CD4-positive, alpha-beta T cell treated with Interleukin-10 for 1 hour (primary cell): ENCODE measurements around the gene ADD3.
"Not testable (repeated sequence)": the region's sequence is repeated elsewhere in the genome, so short reads cannot be mapped to it uniquely, and the experiment has no call there.

Experiments used
- DNase-seq: peaks from one replicate; pipeline ENCODE4 v3.0.0-alpha.2; 2020

ADD3 gene

DNA sequence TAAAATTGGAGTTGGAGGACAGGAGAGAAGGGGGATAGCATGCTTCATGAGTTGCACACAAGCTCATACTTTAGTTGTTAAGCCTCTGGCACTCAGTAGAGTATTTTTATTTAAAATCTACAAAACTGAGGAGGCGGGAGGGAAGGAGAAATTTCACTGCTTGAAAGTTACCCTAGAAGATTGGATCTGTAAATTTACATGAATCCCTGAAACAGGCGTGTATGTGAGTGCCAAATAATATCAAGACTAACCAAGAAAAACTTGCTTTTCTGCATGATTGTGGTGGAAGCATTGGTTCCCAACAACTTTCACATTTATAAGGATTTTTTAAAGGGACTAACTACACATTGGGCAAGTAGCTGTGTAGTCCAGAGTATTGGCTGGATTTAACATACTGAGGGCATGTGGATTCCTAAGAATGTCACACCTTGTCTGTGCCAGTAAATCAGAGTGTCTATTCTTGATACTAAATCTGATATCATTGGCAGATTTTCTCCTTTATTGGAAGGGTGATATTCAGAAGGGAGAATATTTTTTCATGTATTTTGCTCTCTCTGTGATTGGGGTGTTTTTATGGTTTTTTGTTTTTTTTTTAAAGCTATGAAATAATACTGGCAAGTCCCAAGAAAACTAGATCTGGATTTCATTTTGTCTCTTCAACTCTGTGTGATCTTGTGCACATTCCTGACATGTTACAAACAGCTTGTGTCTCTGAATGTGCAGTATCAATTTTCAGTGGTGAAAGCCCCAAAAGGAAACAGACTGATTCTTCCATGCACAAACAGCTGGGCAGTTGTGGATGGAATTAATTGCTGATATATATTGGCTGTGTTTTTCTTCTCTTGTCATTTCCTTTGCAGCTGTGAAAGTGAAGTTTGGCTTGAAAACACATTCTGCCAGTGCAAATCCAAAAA is 67.2 kb downstream of the ADD3 start:
- no peak for DNase-seq

DNA sequence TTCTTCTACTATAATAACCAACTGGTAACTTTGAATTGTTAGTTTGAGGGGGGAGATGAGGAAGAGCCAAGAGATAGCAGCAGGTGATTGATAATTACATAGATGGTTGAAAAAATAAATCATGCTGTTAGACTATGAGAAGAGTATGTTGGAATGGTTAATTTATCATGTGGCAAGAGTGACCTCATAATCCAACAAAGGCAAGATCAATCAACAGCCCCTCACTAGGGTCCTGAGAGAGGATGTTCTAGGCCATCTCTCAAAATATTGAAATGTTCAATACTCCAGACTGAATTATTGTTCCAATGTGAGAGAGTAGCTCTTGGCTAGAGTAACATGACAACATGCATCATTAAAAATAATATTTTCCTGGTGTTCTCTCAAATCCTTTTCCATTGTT is 67.9 kb downstream of the ADD3 start:
- DNase-seq, result no peak

DNA sequence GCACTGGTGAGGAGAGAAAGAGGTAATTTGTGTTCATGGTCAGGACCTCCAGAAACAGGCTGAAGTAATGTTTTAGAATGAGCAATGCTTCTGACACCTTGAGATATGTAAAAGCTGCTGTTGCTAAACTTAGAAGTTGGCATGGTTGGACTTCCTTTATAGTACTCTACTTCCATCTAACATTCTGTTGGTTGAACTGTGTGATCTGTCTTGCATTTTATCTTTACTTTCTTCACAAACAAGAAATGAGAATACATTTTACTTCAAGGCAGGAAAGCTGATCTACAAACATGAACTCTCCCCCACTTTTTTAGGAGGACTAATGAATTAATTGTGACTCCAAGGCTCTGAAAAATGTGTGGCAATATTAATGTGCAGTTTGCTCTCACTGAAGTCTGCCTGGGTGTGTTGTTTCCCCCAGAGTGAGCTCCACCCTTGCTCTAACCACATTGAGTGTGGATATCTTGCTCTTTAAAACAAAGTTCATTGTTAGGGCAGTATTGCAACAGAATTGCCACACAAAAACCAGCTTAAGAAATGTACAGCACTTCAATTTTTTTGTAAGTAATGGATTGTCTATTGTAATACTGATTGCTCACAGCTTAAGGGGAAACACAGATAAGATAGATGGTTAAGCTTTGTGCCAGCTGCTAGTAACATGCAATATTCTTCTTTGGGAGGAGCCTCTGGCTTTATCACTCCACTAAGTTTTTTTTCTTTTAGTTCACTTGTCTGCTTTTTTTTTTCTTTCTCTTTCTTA is 69.0 kb downstream of the ADD3 start:
- peak; percentile 63 for DNase-seq

DNA sequence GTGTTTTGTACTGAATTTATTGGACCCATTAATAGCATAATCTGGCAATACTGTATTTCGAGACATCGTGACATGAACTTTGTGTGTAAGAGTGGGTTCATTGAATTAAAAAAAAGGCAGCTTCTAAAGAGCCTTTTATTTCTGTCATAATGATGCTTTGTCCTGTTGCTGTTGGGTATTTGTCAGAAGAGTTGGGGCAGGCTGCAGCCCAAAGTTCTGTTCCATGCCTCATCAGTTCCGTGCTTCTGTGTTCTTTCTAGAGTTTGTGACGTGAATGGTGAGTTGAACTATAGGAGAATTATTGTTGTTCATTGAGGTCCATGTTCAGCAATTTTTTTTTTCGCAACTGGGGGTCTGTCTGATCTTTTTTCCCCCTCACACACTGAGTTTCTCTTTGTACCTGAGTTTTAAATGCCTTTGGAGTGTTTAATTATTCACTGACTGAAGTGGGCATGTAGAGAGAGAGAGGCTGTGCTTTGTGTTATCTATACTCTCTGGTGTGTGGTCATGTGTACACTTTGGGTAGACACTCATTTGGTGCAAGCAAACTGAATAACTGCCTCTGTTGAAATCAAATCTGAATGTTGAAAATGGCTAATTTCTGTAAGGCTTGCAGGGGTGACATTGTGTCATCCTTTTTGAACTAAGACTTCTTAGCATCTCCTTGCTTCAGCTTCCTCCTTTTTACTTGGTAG is 69.8 kb downstream of the ADD3 start:
- no peak for DNase-seq

DNA sequence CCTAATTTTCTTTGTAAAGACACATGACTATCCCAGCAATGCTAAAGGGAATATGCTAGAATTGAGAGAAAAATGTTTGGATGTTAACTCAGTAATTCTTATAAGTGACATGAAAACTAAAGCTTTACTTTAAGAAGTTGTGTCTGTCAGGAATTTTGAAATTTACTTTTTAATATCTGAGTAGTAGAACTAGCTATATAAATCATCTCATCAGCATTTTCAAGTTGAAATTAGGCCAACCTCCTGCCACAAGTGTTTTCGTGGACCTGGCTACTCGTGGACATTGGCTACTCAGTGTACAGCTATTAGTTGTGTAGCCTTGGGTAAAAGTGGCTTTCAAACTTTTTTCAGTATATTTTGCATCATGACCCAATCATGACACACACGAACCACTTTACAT is 70.5 kb downstream of the ADD3 start:
- DNase-seq, result no peak

DNA sequence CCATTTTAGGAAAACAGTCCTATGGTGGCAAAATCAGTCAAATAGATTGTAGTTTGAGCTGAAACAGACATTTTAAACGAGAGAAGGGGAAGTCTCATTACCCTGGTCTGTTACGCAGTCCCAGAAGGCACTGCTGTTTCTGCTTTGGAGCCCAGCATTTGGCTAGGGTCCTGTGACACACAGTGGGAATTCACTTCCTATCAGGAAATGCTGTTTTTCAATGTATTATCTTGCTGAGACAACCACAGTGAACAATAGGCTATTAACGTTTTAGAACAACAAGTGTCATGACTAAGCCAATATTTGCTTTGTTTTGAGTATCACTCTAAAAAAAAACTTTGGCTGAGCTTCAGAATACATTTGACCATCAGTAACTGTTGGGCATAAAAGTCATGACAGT is 74.1 kb downstream of the ADD3 start:
- no peak for DNase-seq

DNA sequence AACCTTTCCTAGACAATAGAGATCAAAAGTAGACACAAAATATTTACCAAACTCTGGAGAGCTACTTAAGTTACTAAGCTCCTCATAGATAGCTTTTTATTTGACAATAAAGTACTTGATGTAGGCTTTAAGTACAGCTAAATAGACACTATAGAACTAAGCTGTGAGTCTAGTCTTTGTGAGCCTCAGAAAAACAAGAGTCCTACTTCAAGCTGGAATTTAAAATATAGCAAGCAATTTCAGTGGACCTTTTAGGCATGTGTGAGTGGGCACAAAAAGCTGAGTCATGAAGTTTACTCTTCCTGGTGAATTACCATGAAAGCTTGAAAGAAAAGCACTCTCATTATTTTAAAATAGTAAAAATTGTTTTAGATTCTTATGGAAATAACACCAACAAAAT is 76.1 kb downstream of the ADD3 start:
- no peak for DNase-seq

DNA sequence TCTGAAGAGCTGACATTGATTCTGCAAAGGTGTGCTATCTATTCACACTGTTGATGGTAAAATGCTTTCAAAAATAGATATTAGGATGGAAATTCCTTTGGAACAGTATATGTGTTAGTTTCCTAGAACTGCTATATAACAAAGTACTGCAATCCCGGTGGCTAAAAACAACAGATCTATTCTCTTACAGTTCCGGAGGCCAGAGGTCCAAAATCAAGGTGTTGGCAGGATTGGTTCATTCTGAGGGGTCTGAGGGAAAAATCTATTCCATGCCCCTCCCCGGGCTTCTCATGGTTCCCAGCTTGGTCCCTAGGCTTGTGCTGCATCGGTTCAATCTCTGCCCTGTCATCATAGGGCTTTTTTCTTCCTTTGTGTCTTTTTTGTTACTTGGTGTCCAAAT is 79.9 kb downstream of the ADD3 start:
- DNase-seq, result no peak

DNA sequence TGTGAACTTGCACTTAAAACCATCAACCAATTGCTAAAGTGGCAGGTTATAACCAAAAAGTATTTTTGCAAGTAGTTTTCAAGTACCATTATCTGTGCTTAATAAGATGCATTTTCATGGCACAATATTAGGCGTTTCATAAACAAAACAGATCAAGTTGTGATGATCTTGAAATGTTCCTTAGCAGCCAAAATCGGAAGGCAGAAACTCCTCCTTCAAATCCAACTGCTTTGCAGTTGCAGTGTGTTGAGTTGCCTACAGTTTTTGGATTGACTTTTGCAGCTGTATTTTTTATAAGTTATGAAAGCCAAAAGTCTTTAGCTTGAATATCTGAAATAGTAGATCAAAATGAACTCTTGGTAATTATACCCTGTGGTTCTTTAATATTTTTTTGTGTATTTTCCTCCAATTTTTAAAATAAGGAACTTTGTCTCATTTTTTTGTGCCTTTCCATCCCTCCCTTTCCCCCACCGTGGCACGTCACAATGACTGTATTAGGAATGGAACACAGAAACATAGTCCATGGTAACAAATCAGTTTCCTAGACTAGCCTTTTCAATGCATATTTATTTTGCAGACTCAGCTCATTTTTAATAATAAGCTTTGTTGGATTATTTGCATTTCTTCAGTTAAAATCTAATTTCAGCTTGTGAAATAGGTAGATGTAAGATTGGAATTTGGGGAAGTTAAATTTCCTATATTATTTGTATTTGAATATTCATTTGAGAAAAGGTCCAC is 80.8 kb downstream of the ADD3 start:
- DNase-seq, result no peak

DNA sequence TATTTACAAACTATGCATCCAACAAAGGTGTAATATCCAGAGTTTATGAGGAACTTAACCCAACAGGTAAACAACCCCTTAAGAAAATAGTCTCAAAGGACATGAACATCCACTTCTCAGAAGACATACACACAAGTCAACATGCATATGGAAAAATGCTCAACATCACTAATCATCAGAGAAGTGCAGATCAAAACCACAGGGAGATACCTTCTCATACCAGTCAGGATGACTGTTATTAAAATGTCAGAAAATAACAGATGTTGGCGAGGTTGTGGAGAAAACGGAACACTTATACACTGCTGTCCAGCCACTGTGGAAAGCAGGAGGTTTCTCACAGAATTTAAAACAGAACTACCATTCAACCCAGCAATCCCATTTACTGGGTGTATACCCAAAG is 84.0 kb downstream of the ADD3 start:
- no peak for DNase-seq

DNA sequence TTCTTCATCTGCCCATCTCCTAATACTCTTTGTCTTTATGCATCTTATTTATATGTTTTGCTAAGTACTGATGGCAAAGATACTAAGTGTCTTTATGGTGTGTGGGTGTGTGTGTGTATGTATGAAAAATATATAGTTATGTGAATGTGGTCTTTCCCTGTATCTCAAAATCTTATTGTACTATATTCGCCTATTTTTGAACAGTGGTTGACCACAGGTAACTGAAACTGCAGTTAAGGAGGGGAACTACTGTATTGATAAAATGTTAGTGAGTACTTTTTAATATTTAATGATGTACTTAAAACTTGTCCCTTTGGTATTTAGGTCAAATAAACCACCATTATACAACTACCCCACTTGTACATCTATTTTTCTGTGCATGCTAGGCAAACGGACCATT is 85.9 kb downstream of the ADD3 start:
- no peak for DNase-seq

DNA sequence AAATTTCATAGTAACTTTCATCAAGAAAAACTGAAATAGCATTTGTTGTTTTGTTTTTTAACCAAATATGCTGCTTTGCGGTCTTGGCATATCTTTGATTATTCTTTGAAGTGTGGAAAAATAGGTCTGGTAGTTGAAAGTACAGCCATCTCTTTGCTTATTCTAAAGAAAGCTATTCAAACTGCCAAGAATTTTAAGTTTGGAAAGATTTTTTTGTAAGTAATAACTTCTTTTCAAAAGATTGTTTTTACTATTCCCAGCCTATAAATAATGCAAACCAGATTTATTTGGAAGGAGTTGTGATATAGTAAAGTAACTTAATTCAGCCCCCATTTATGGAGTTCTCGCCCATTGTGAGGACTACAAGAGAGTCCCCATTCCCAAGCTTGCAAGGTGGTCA is 87.0 kb downstream of the ADD3 start:
- DNase-seq, result no peak

DNA sequence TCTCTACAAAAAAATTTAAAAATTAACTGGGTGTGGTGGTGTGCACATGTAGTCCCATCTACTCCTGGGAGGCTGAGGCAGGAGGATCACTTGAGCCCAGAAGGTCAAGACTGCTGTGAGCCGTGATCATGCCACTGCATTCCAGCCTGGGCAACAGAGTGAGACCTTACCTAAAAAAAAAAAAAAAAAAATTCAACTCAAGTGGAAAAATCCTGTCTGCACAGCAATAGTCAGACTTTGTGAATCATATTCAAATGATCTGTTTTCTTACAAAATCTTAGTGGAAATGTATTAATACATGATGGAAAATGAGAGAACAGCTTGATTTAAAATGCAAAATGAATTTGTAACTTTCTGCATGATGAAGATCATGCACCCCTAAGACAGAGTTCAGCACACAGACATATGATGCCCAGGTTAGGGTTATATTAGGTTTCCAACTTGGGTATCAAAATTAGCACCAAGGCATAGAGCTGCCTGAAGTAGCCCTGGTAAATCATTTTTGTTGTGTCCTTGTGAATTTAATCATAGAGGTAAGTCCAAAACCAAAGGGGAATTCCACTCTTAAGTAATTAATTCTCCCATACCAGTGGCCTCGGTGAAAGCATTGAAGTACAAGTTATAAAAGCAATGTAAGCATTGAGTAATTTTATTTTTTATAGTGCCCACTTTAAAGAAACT is 93.8 kb downstream of the ADD3 start:
- no peak for DNase-seq

DNA sequence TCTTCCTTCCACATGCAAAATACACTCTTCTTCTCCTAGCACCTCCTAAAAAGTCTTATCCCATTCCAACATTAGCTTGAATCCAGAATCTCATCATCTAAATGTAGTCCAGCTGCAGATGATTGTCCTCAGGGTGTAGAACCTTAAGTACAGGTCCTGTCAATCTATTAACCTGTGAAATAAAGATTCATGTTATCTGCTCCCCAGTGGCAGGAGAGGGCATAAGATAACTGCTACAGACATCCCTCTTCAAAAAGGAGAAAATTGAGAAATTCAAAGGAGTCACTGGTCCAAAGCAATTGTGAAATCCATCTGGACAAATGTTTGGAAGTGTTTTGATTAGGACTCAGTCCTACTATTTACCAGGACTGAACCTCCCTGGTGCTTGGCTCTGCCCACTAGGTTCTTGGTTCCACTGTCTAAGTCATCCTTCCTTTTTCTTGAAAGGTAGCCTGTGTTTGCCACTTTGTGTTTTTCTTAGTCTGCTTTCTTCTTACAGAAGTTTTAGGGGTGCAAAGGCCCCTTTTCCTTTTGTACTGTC is 96.2 kb downstream of the ADD3 start:
- no peak for DNase-seq

DNA sequence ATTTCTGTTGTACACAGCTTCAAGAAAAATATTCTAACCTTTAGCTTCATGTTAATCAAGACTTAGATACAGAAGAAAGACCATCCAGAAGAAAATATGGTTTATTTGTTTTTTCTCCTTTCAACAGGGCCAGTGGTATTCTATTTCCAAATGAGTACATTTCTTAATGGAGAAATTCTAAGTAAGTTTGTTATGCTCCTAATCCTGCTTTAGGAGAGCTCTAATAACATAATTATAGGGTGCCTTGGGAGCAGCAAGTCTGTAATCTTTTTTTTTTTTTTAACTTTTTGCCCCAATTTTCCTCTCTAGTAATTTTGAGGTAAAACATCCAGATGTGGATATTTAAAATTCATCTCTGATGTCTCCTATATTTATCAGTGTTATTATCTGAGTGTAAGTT is 98.1 kb downstream of the ADD3 start:
- no peak for DNase-seq

DNA sequence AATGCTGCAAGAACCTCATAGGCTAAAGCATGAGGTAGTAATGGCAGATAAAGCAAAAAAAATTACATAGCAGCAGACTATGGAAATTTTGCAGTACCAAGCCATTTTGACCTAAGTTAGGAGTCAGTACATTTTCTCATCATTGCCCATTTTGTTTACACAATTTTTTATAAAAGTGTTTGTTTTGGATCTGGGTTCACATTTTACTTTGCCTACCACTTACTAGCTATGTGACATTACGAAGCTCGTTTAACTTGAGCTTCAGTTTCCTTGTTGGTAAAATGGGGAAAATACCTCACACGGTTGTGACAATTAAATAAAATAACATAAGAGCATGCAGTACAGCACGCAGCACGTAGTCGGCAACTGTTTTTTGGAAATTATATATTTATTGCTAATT is 99.6 kb downstream of the ADD3 start:
- no peak for DNase-seq

DNA sequence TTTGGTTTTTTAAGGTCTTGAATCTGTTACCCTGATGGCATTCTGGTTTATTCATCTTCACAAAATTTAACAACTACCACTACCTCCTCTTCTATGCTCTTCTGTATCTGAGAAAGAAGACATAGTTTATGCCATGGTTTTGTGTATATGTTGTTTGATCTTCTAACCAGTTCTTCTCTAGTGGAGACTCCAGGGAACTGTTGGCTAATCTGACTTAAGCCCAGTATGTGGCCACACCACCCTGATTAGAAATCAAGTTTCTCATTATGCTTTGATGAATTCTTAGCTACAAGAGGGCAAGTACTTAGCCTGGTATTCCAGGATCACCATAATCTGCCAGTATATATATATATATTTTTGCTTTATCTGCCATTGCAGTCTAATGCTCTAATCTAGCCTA is 100.1 kb downstream of the ADD3 start:
- no peak for DNase-seq

DNA sequence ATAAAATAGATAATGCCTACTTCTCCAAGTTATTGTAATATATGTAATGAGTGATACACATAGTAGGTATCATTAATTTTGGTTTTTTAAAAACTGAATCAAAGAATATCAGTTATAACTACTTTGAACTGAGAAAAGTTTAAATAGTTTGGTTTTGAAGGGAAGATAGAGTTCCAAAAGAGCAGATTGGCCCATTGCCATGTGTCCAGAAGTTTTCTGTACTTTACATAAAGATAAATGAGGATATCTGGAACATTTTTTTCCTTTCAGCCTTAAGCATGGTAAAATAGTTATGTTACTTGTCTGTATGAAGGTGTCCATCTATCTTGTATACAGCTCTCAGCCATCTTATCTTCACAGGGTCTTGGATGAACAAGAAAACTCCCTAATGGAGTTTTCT is 101.7 kb downstream of the ADD3 start:
- no peak for DNase-seq

DNA sequence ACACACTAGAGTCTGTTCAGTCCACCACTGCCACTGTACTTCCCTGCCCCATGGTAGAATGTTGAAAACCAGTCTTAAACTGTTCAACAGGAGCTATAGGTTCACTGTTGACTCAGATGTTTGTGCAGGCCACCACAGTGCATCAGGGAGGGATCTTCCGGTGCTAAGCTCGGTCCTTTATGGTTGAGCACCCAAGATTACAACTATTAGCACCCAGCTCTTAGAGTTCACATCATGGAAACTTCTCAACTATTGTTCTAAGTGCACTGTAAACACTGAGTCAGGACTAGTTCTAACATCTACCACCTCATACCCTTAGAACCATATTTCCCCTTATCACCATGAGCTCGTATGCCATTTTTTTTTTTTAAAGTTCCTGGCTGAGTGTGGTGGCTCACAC is 102.6 kb downstream of the ADD3 start:
- no peak for DNase-seq

DNA sequence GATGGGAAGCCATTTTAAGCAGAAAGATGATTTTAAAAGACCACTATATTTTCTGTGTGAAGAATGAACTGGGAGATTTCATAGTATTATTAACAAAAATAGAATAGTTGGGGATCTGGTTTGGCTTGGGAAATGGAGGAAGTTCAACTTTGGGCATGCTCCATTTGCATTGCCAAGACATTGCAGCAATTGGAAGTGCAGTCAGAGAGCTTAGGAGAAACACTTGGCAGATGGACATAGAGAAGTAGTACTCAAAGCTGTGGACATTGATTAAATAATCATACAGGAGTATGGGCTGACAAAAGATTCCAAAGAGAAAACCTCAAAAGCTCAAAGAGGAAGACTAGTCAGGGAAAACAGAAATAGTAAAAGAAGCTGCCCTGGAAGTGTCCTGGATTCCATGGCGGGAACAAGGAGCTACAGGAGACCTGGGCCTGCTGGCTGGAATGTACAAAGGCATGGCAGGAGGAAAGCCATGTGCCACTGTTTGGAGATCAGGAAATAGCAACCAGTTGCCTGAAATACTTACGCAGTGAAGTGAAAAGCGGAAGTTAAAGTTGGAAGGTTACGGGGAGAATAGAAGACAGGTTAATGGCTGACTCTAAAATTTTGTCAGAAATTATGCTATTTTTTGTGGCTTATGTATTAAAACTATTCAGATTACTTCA is 106.0 kb downstream of the ADD3 start:
- DNase-seq, result no peak

DNA sequence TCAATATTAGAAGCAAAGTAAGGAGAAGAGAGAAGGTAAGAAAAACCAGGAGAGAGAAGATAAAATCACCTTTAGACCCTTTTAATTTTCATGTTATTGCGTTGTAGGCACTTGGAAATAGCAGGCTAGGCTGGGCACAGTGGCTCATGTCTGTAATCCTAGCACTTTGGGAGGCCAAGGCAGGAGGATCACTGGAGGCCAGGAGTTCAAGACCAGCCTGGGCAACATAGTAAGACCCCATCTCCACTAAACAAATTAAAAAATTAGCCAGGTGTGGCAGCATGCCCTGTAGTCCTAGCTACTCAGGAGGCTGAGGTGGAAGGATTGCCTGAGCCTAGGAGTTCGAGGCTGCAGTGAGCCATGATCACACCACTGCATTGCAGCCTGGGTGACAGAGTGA is 106.9 kb downstream of the ADD3 start:
- DNase-seq, result not testable (repeated sequence)
